ENCODE results near the gene CSNK2A3.

DNA sequence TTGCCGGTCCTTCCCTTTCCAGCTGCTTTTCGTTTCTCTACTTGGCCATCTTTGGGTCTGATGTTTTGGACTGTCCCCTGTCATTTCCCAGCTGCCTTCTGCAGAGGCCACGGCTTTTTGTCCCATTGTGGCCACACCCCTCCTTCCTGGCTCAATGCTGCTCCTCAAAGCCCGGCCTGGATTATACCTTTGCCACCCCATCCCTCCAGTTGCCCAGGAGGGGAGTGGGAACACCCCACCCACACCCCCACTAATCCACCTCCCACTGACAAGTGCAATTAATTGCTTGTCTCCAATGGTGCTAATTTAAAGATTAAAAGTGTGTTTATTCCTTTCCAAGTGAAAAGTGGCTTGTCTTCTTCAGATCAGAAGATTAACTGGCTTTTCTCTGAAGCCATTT is 34.2 kb upstream of the CSNK2A3 start:
- no peak for TF ChIP-seq POLR2AphosphoS5 (IDR thresholded peaks at IDR 0.05; ENCODE audit: low read depth, low read length)
- no peak for TF ChIP-seq FOXP2 (optimal IDR thresholded peaks at IDR 0.05; ENCODE audit: borderline replicate concordance, extremely low read depth, extremely low read length, insufficient read depth)
- TF ChIP-seq, protein P1, sequence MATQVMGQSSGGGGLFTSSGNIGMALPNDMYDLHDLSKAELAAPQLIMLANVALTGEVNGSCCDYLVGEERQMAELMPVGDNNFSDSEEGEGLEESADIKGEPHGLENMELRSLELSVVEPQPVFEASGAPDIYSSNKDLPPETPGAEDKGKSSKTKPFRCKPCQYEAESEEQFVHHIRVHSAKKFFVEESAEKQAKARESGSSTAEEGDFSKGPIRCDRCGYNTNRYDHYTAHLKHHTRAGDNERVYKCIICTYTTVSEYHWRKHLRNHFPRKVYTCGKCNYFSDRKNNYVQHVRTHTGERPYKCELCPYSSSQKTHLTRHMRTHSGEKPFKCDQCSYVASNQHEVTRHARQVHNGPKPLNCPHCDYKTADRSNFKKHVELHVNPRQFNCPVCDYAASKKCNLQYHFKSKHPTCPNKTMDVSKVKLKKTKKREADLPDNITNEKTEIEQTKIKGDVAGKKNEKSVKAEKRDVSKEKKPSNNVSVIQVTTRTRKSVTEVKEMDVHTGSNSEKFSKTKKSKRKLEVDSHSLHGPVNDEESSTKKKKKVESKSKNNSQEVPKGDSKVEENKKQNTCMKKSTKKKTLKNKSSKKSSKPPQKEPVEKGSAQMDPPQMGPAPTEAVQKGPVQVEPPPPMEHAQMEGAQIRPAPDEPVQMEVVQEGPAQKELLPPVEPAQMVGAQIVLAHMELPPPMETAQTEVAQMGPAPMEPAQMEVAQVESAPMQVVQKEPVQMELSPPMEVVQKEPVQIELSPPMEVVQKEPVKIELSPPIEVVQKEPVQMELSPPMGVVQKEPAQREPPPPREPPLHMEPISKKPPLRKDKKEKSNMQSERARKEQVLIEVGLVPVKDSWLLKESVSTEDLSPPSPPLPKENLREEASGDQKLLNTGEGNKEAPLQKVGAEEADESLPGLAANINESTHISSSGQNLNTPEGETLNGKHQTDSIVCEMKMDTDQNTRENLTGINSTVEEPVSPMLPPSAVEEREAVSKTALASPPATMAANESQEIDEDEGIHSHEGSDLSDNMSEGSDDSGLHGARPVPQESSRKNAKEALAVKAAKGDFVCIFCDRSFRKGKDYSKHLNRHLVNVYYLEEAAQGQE (IDR thresholded peaks at IDR 0.05; ENCODE audit: insufficient read depth in 1 of 2, low read depth in 2 of 2, low read length in 2 of 2) = no peak
